GM21529 (cell line): ENCODE data around the gene SLC39A9.
"Not testable (repeated sequence)": the region's sequence is repeated elsewhere in the genome, so short reads cannot be mapped to it uniquely, and the experiment has no call there.

Experiments used
- ATAC-seq: cut with Tn5 transposase; IDR thresholded peaks from one replicate; pipeline ENCODE4 v1.9.1; 2021; ENCODE audit not compliant: unreplicated experiment

The SLC39A9 gene

DNA sequence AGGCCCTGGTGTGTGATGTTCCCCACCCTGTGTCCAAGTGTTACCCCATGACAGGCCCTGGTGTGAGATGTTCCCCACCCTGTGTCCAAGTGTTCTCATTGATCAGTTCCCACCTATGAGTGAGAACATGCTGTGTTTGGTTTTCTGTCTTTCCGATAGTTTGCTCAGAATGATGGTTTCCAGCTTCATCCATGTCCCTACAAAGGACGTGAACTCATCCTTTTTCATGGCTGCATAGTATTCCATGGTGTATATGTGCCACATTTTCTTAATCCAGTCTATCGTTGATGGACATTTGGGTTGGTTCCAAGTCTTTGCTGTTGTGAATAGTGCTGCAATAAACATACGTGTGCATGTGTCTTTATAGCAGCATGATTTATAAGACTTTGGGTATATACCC, 17.6 kb downstream of the SLC39A9 start:
- ATAC-seq, result not testable (repeated sequence)

DNA sequence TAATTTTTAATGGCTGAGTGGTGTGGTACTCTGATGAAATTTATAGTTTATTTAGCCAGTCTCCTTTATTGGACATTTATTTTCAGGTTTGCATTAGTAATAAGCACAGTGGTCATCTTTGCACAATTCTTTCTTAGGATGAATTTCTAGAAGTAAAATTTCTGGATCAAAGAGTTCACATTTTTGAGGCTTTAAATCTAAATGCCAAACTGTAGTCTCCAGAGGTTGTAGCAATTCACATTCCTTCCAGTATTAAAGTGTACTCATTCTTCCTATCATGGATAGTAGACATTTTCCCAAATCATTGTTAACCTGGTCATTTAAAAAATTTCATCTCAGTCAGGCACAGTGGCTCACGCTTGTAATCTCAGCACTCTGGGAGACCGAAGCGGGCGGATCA, 24.8 kb downstream of the SLC39A9 start:
- no peak for ATAC-seq

DNA sequence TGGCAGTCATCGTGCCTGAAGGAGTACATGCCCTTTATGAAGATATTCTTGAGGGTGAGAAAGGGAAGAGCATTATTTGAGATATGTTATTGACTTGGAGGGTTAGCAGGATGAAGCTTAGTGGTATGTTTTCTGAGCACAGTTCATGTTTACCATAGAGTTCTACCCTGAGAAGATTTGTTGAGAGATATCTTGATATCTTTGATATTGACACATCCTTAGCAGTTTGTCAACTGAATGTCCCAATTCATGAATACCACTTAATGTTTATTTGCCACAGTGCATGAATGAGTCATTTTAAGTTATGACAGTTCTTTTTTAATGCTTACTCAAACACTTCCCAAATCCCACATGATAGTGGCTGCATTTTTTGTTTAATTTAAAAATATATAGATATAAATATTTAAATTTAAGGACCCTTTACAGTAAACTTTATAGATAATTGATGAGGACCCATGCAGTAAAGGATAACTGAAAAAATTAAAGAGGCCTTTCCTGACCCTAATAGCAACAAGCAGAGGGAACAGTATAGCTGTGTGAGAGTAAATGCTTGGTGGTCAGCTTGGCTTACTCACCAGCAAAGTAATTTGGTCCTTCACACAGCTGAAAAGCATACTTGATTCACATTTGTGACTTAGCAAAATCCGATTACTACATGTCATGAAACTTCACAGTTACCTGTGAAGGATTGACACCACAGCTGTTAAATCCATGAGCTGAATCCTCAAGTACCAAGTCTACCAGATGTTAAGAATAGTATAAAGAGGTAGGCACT, 25.8 kb downstream of the SLC39A9 start:
- no peak for ATAC-seq

DNA sequence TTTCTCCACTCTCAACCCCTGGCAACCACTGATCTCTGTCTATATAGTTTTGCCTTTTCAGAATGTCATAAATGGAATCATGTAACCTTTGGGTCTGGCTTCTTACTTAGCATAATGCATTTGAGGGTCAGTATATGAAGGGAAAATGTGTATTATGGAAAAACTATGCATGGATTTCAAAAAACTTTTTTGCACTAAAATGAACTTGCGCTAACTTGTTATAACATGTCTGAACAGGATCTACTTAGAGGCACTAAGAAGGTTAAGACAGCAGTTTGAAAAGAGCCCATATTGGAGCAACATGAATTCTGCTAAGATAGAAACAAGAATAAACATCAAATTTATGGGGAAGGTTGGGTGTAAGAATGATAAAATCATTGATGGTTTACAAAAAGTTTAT, 29.1 kb downstream of the SLC39A9 start:
- no peak for ATAC-seq

DNA sequence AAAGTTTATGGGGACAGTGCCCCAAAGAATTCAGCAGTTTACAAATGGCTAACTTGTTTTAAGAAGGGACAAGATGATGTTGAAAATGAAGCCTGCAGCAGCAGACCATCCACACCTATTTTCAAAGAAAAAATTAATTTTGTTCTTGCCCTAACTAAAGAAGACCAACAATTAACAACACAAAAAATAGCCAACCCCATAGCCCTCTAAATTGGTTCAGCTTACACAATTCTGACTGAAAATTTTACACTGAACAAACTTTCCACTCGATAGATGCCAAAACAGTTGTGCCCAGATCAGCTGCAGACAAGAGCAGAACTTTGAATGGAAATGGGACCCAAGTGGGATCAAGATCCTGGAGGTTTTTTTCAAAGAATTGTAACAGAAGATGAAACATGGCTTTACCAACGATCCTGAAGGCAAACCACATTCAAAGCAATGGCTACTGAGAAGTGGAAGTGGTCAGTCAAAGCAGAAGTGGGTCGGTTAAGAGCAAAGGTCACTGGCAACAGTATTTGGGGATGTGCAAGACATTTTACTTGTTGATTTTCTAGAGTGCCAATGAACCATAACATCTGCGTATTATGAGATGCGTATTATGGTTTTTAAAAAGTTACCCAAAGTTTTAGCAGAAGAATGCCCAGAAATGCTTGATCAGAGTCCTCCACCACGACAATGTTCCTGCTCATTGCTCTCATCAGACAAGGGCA, 30.0 kb downstream of the SLC39A9 start:
- ATAC-seq, result peak; percentile 78

DNA sequence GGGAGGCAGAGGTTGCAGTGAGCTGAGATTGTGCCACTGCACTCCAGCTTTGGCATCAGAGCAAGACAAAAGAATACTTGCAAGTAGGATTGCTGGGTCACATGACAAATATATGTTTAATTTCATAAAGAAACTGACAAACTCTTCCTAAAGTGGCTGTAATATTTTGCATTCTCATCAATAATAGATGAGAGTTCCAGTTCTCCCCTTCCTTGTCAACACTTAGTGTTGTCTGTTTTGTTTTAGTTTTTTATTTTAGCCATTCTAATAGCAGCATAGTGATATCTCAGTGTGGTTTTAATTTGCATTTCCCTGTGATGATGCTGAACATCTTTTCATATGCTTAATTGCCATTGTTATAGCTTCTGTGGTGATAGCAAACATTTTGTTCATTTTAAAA, 31.2 kb downstream of the SLC39A9 start:
- ATAC-seq, result no peak

DNA sequence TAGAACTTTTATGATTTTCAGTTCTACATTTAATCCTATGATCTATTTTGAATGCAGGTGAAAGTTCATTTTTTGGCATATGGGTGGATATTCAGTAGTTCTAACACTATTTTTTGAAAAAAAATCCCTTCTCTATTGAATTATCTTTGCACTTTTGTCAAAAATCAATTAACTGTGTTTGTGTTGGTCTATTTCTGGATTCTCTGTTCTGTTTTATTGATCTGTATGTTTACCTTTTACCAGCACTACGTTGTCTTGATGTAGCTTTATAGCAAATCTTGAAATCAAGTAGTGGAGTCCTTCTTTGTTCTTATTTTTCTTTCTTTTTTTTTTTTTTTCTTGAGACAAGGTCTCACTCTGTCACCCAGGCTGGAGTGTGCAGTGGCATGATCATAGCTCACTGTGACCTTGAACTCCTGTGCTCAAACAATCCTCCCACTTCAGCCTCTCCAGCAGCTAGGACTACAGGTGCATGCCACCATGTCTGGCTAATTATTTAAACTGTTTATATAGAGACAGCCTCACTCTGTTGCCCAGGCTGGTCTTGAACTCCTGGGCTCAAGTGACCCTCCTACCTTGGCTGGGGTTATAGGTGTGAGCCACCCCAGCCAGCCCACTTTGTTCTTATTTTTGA, 31.9 kb downstream of the SLC39A9 start:
- no peak for ATAC-seq

DNA sequence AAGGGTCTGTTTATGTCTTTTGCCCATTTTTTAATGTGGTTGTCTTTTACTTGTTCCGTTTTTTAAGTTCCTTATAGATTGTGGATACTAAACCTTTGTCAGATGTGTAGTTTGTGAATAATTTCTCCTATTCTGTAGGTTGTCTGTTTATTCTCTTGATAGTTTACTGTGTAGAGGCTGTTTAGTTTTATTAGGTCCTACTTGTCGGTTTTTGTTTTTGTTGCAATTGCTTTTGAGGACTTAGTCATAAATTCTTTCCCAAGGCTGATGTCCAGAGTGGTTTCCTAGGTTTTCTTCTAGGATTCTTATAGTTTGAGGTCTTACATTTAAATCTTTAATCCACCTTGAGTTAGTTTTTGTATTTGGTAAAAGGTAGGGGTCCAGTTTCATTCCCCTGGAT, 33.9 kb downstream of the SLC39A9 start:
- no peak for ATAC-seq

DNA sequence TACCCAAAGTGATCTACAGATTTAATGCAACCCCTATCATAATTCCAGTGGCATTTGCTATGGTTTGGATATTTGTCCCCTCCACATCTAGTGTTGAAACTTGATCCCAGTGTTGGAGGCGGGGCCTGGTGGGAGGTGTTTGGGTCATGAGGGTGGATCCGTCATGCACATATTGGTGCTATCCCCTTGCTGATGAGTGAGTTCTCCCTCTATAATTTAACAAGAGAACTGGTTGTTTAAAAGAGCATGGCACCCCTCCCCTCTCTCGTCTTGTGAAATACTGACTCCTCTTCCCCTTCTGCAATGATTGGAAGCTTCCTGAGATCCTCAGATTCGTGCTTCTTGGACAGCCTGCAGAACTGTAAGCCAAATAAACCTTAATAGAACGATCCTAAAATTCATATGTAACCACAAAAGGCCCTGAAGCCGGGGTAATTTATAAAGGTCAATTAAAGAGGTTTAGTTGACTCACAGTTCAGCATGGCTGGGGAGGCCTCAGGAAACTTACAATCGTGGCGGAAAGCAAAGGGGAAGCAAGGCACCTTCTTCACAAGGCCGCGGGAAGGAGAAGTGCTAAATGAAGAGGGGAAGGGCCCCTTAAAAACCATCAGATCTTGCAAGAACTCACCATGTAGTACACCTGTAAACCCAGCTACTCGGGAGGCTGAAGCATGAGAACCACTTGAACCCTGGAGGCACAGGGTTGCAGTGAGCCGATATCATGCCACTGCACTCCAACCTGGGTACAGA, 41.2 kb downstream of the SLC39A9 start:
- ATAC-seq, result no peak

DNA sequence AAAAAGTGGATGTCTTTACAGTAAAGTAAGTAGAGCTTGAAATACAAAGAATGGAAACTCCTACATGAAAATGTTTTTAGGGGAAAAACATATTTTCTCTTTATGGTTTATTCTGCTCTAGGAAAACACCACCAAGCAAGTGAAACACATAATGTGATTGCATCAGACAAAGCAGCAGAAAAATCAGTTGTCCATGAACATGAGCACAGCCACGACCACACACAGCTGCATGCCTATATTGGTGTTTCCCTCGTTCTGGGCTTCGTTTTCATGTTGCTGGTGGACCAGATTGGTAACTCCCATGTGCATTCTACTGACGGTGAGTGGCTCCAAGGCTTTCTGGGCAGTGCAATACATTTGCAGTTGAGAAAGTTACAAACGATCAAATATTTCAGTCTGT, 43.5 kb downstream of the SLC39A9 start:
- ATAC-seq, result peak; percentile 82

DNA sequence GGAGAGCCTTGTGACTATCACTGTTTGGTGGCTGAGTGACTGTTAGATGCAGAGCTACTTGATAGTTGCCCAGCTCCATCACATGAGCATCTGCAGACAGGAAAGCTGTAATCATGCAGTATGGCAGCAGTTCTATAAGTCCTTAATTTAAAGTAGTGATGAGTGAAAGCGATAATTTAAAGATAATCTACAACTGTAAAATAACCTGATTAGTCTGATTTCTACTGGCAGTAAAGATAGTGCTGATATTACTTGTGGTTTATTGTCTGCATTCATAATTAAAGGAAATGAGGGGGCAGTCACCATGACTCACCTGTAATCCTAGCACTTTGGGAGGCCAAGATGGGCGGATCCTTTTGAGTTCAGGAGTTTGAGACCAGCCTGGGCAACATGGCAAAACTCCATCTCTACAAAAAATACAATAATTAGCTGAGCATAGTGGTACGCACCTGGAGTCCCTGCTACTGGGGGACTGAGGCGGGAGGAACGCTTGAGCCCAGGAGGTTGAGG, 44.9 kb downstream of the SLC39A9 start:
- ATAC-seq, result no peak

DNA sequence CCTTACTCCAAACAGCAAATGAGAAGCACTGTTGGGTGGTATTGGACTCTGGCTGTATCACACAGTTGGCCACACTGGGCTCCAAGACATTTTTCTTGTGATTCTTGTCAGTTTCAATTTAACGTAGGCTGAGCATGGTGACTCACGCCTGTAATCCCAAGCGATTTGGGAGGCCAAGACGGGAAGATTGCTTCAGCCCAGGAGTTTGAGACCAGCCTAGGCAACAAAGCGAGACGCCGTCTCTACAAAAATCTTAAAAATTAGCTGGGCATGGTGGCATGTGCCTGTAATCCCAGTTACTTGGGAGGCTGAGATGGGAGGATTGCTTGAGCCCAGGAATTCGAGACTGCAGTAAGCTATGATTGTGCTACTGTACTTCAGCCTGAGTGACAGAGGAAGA, 50.7 kb downstream of the SLC39A9 start:
- ATAC-seq, result no peak

DNA sequence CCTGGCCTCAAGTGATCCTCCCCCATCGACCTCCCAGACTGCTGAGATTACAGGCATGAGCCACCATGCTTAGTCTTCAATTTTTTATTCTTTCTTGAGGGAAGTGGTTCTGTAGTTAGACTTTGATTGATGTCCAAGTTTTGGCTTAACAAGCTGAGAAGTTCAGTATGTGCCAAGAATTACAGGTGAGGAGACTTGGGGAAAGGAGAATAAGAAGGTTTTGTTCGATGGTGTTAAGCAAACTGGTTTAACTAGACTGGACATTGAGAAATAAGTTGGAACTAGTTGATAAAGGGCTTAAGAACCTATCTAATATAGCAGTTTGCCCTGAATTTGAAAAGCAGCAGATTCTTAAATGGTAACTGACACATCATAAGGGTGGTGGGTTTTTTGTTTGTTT, 53.4 kb downstream of the SLC39A9 start:
- no peak for ATAC-seq

DNA sequence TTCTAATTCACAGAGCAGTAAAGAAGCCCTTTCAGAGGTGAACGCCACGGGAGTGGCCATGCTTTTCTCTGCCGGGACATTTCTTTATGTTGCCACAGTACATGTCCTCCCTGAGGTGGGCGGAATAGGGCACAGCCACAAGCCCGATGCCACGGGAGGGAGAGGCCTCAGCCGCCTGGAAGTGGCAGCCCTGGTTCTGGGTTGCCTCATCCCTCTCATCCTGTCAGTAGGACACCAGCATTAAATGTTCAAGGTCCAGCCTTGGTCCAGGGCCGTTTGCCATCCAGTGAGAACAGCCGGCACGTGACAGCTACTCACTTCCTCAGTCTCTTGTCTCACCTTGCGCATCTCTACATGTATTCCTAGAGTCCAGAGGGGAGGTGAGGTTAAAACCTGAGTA, 59.9 kb downstream of the SLC39A9 start:
- ATAC-seq, result no peak

DNA sequence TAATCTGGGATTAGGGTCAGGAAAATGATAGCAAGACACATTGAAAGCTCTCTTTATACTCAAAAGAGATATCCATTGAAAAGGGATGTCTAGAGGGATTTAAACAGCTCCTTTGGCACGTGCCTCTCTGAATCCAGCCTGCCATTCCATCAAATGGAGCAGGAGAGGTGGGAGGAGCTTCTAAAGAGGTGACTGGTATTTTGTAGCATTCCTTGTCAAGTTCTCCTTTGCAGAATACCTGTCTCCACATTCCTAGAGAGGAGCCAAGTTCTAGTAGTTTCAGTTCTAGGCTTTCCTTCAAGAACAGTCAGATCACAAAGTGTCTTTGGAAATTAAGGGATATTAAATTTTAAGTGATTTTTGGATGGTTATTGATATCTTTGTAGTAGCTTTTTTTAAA, 60.6 kb downstream of the SLC39A9 start:
- ATAC-seq, result no peak

DNA sequence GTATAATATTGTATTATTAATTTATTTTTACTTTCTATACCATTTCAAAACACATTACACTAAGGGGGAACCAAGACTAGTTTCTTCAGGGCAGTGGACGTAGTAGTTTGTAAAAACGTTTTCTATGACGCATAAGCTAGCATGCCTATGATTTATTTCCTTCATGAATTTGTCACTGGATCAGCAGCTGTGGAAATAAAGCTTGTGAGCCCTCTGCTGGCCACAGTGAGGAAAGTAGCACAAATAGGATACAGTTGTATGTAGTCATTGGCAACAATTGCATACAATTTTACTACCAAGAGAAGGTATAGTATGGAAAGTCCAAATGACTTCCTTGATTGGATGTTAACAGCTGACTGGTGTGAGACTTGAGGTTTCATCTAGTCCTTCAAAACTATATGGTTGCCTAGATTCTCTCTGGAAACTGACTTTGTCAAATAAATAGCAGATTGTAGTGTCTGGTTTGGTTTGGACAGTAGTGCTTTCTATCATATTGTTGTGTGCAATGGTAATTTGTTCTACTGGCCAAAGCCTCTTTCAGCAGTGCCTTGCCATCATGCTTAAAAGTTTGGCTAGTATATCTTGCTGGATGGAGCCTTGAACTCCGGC, 61.7 kb downstream of the SLC39A9 start:
- ATAC-seq, result peak; percentile 56

DNA sequence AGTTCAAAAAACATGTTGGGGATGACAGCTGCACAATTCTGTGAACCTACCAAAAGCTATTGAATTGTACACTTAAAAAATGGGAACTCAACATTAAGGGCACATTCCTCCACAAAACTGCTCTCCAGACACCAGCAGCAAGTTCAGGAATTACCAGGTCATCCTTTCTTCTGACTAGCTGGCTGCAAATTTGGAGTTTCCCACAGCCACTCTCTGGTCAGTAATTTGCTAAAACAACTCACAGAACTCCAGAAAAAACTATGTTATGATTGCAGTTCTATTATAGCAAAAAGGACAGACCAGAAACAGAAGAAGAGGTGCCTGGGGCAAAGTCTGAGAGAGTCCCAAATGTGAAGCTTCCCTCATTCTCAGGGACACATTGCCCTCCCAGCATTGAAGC, 65.9 kb downstream of the SLC39A9 start:
- no peak for ATAC-seq

DNA sequence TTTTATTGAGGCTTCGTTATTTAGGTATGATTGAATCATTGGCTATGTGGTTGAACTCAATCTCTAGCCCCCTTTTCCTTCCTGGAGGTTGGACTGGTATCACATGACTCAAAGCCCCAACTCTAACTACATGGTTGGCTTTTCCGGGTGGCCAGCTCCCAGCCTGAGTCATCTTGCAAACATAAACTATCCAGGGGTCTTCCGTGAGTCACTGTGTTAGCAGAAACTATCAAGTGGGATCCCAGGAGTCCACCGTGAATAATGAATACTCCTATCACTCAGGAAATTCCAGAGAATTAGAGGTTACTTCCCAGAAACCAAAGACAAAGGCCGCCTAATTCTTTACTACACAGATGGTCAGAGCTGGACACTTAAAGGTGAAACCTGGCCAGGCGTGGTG, 66.3 kb downstream of the SLC39A9 start:
- no peak for ATAC-seq

DNA sequence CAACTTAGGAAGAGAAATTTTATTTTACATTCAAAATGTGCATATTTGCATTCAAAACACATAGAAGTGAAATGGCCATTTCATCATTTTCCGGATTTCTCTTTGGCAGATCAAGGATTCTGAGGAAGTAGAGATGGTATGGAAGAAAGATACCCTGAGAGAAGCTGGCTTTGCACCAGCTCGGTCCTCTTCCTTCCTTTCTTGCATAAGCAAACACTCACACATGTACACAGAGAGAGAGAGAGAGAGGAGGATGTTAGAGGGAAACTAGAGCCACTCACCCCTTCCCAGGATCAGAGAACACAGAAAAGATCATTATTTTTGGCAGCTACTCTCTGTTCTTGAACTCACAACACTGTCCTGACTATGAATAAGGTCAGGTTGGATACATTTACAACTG, 70.5 kb downstream of the SLC39A9 start:
- ATAC-seq, result no peak

DNA sequence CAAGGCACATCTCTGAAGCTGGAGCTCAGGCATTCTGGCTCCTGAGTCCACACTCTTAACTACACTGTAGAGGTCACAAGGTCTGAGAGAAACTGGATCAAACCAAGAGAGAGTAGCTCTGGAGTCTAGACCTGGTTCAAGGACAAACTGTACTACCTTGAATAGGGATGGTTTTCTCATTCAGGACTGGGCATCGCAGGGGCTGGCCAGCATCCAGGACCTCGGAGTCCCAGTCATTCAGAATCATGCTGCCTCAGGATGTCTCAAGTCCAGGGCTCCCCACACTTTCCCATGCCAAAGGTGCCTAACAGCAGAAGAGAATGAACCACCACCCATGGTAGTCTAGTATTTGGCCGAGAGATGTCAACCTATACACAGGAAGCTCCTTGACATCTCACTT, 72.9 kb downstream of the SLC39A9 start:
- ATAC-seq, result no peak

DNA sequence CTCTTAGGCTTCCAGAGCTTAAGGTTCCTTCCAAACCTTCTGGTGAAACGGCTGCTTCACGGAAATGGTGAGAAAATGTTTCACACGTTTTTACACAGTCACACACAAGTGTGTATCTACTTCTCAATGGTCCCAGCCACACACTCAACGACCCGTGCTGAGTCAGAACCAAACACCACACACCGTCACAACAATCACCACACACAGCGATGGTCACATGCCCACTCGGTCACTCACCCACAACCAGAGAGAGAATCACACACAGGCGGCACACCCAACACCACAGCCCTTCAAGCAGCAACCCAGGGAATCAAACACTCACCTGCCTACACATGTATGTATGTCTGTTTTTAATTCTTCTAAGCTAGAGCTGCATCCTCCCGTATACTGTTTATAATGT, 73.4 kb downstream of the SLC39A9 start:
- no peak for ATAC-seq
